Measurements from ENCODE around the gene STK16. TPM values are rescaled to one million over a fixed set of nuclear protein-coding genes. Genes with fewer than 3 reads are reported as not detected.

The STK16 gene
- total and polyA plus RNA-seq, 7 experiments from 2014 or later: 17.4 to 35.0 (median 21.8) TPM

DNA sequence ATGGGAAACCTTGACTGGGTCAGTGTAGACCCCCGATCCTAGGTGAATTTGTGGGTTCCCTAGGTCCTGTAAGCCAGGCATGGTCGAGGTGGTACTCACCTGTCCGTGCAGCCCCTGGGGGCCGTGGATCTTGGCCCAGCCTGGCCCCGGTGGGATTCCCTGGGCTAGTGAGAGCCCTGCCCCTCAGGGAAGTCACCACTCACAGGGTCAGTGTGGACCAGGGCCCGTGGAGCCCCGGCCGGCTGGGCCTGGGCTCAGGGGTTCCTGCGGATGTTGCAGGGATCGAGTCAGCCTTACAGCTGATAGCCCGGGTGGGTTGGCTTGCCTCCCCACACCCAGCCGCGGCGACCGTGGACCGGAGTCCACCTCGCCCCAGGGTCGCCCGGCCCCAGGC lies 16.4 kb upstream of the STK16 start:
- Histone ChIP-seq H3K36me3 (ENCODE audit: control insufficient read depth in 2 of 3, insufficient read depth in 3 of 3, low read length in 3 of 3) (peaks cover 25 to 58% (median 28%) of the 10 kb centered on the region in 3 experiments), H3K4me3 (ENCODE audit: low read length) (peak overlapping the region; percentile 80), H3K9me3 (ENCODE audit: control insufficient read depth in 2 of 3, low read length in 3 of 3) (no peaks in the 10 kb centered on the region), H3K27ac (ENCODE audit: low read depth, low read length) (peak overlapping the region; percentile 90), H3K27me3 (ENCODE audit: control insufficient read depth in 2 of 2, insufficient read depth in 2 of 2, low read length in 2 of 2) (no peaks in the 10 kb centered on the region), H3K4me1 (ENCODE audit: control insufficient read depth in 2 of 2, insufficient read depth in 2 of 2, low read length in 2 of 2) (peaks cover 17 to 22% of the 10 kb centered on the region in 2 donors)
- Mint-ChIP-seq H3K4me3 (peak overlapping the region; percentile 79 to 100 (median 98)), H3K4me1 (peaks cover 27 to 77% (median 63%) of the 10 kb centered on the region in 7 donors), H3K27ac (peak overlapping the region; percentile 21 to 99 (median 86)), H3K36me3 (peaks cover 16 to 43% (median 34%) of the 10 kb centered on the region in 5 donors), H3K27me3 (no peaks in the 10 kb centered on the region), H3K9me3 (peaks cover 0 to 4% (median 0%) of the 10 kb centered on the region in 11 donors)
- intact Hi-C loops (cut with micrococcal nuclease): loop anchor here (1.0 to 5.0 kb wide), 14 partner anchors 10 to 661 kb away; partner anchors contain the start of genes DNAJB2 (in 2 of the 2), GLB1L (in 2 of the 2), NHEJ1 (in 2 of the 2) and STK16 (in 2 of the 2)
- ATAC-seq: no peak
- ChIA-PET CTCF (interaction anchor here (1.0 to 3.3 kb wide), 5 partner anchors 18 to 64 kb away, joined by 3 to 14 read pairs (median 3); partner anchors contain the start of gene TUBA4A), POLR2A (interaction anchor here (0.7 to 21.0 kb wide), 18 partner anchors 9 to 159 kb away, joined by 3 to 575 read pairs (median 7); partner anchors contain the start of genes ABCB6, CNPPD1, DNAJB2 and DNPEP)
- DNase-seq: peak in 1 of 9 donors; percentile 19

DNA sequence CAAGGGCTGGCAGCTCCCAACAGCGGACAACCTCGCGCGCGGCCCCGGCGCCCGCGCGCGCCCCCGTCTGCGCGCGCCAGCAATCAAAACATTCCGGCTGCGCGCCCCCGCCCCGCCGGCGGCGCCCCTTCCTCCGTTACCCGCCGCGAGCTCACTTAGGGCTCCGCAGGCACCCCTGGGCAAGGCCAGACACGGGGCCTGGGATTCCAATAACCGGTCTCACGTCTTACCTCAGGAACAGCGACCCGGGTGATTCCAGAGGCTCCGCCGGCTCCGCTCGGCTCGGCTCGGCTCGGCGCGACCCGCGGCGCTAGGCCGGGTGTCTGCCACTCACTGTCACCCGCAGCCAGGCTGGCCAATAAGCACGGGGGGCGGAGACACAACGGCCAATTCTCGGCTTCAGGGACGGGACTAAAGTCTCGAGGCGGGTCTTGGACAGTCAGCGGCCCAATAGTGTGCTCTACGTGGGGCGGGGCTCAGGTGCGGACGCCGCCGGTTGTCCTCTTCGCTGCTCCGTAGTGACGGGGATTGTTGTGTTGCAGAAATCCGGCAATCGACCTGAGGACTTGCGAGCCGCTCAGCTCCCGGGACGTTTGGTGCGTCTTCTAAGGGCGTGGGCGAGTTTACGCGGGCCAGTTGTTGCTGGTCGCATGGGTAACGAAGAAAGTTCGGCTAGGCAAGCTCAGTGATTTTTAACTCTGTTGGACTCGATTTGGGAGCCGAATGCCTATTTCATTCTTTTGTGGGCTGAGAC lies 15.8 kb upstream of the STK16 start, which contains the start of the genes ANKZF1 and ATG9A:
TSS of gene ANKZF1 (plus strand) at position 502 of the 754 bp plus-strand sequence. CDS start 452 bp downstream, outside the sequence.
TSS of gene ATG9A (minus strand) at position 332 of the 754 bp plus-strand sequence. CDS start 1,612 bp downstream, outside the sequence.
- ATAC-seq (peak; percentile 98), DNase-seq (peak; percentile 92 to 99 (median 99))
- ChIA-PET POLR2A (interaction anchor here (0.6 to 21.0 kb wide), 23 partner anchors 10 to 826 kb away, joined by 3 to 575 read pairs (median 4); partner anchors contain the start of genes ABCB6, CNPPD1, DNAJB2 and DNPEP), CTCF (interaction anchor here (0.7 to 3.3 kb wide), 9 partner anchors 10 to 70 kb away, joined by 3 to 14 read pairs (median 4); partner anchors contain the start of genes GLB1L, STK16 and TUBA4A)
- Histone ChIP-seq H3K9me3 (ENCODE audit: control insufficient read depth in 2 of 3, low read length in 3 of 3) (no peaks in the 10 kb centered on the region), H3K27ac (ENCODE audit: low read depth, low read length) (peak within 1 kb of the TSS; percentile 90), H3K36me3 (ENCODE audit: control insufficient read depth in 2 of 3, insufficient read depth in 3 of 3, low read length in 3 of 3) (peaks cover 26 to 58% (median 27%) of the 10 kb centered on the region in 3 experiments), H3K4me1 (ENCODE audit: control insufficient read depth in 2 of 2, insufficient read depth in 2 of 2, low read length in 2 of 2) (peaks cover 17 to 22% of the 10 kb centered on the region in 2 donors), H3K4me3 (ENCODE audit: low read length) (peak within 1 kb of the TSS; percentile 80), H3K27me3 (ENCODE audit: control insufficient read depth in 2 of 2, insufficient read depth in 2 of 2, low read length in 2 of 2) (no peaks in the 10 kb centered on the region)
- intact Hi-C loops (cut with micrococcal nuclease): loop anchor here (1.0 to 5.0 kb wide), 14 partner anchors 10 to 661 kb away; partner anchors contain the start of genes DNAJB2 (in 2 of the 2), GLB1L (in 2 of the 2), NHEJ1 (in 2 of the 2) and STK16 (in 2 of the 2)
- H3K36me3 Mint-ChIP-seq: peaks cover 20 to 43% (median 37%) of the 10 kb centered on the region in 5 donors
- H3K4me3 Mint-ChIP-seq: peak within 1 kb of the TSS; percentile 94 to 100 (median 98)
- H3K9me3 Mint-ChIP-seq: peaks cover 0 to 4% (median 0%) of the 10 kb centered on the region in 11 donors
- H3K27me3 Mint-ChIP-seq: no peaks in the 10 kb centered on the region
- peaks cover 33 to 83% (median 69%) of the 10 kb centered on the region in 7 donors for H3K4me1 Mint-ChIP-seq
- H3K27ac Mint-ChIP-seq: peak within 1 kb of the TSS; percentile 96 to 100 (median 96)

DNA sequence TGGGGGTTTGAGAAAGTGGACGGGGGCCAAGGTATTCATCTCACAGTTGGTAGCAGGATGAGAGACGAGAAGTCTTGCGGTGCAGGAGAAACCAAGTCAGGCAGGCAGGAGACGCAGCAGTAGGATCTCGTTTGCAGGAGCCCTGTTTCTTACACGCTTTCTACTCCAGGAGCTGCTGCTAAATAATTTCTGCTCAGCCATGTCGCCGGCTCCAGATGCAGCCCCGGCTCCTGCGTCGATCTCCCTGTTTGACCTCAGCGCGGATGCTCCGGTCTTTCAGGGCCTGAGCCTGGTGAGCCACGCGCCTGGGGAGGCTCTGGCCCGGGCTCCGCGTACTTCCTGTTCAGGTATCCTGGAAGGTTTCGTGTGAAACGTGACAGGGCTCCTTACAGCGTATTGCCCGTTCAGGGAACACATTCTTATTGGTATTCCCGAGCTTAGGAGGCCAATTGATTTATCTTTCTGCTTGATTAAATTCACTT lies 15.2 kb upstream of the STK16 start:
- peaks cover 34 to 84% (median 71%) of the 10 kb centered on the region in 7 donors for H3K4me1 Mint-ChIP-seq
- H3K27me3 Mint-ChIP-seq: no peaks in the 10 kb centered on the region
- H3K4me3 Mint-ChIP-seq: peak overlapping the region; percentile 94 to 100 (median 98)
- ATAC-seq (no peak), DNase-seq (peak in 2 of 9 donors; percentile 44 to 58)
- no peaks in the 10 kb centered on the region for H3K9me3 ChIP-seq (ENCODE audit: control insufficient read depth in 2 of 3, low read length in 3 of 3)
- H3K27me3 ChIP-seq (ENCODE audit: control insufficient read depth in 2 of 2, insufficient read depth in 2 of 2, low read length in 2 of 2): no peaks in the 10 kb centered on the region
- peaks cover 0 to 5% (median 0%) of the 10 kb centered on the region in 11 donors for H3K9me3 Mint-ChIP-seq
- peaks cover 20 to 58% (median 28%) of the 10 kb centered on the region in 3 experiments for H3K36me3 ChIP-seq (ENCODE audit: control insufficient read depth in 2 of 3, insufficient read depth in 3 of 3, low read length in 3 of 3)
- peaks cover 17 to 22% of the 10 kb centered on the region in 2 donors for H3K4me1 ChIP-seq (ENCODE audit: control insufficient read depth in 2 of 2, insufficient read depth in 2 of 2, low read length in 2 of 2)
- ChIA-PET POLR2A (interaction anchor here (0.7 to 21.0 kb wide), 18 partner anchors 9 to 158 kb away, joined by 3 to 575 read pairs (median 7); partner anchors contain the start of genes ABCB6, CNPPD1, DNAJB2 and GLB1L), CTCF (interaction anchor here (0.7 to 3.3 kb wide), 8 partner anchors 9 to 71 kb away, joined by 3 to 14 read pairs (median 4); partner anchors contain the start of genes GLB1L, STK16 and TUBA4A)
- H3K4me3 ChIP-seq (ENCODE audit: low read length): peak overlapping the region; percentile 80
- peak overlapping the region; percentile 90 for H3K27ac ChIP-seq (ENCODE audit: low read depth, low read length)
- peak overlapping the region; percentile 96 to 100 (median 96) for H3K27ac Mint-ChIP-seq
- H3K36me3 Mint-ChIP-seq: peaks cover 22 to 42% (median 35%) of the 10 kb centered on the region in 5 donors
- intact Hi-C loops (cut with micrococcal nuclease): no loop called here

DNA sequence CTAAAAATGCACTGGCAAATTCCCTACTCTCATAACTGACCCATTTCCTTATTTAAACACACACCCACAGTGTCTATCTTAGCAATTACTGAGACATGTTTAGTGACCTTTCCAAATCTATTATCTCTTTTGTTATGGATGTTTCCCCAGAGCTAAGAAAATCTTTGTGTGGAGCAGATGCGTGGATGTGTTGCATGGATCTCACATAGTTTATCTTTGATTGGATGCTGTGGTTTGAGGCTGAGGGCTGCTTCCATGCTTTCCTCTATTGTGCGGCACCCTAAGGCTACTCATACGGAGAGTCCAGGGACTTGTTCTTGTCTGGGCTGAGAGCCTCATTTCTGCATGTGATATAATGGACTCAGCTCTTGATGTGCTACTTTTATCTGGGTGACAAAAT lies 10.9 kb upstream of the STK16 start:
- Histone ChIP-seq H3K36me3 (ENCODE audit: control insufficient read depth in 2 of 3, insufficient read depth in 3 of 3, low read length in 3 of 3) (peaks cover 21 to 72% (median 40%) of the 10 kb centered on the region in 3 experiments), H3K9me3 (ENCODE audit: control insufficient read depth in 2 of 3, low read length in 3 of 3) (no peaks in the 10 kb centered on the region), H3K4me1 (ENCODE audit: control insufficient read depth in 2 of 2, insufficient read depth in 2 of 2, low read length in 2 of 2) (peaks cover 6 to 8% of the 10 kb centered on the region in 2 donors), H3K4me3 (ENCODE audit: low read length) (no peak overlapping the region), H3K27ac (ENCODE audit: low read depth, low read length) (no peak overlapping the region), H3K27me3 (ENCODE audit: control insufficient read depth in 2 of 2, insufficient read depth in 2 of 2, low read length in 2 of 2) (no peaks in the 10 kb centered on the region)
- no peak for ATAC-seq
- Mint-ChIP-seq H3K36me3 (peaks cover 27 to 61% (median 43%) of the 10 kb centered on the region in 5 donors), H3K4me1 (peaks cover 16 to 59% (median 49%) of the 10 kb centered on the region in 7 donors), H3K27me3 (no peaks in the 10 kb centered on the region), H3K27ac (peak overlapping the region in 4 of 9 donors; percentile 25 to 74 (median 48)), H3K9me3 (peaks cover 0 to 3% (median 0%) of the 10 kb centered on the region in 11 donors), H3K4me3 (peak overlapping the region in 2 of 10 donors; percentile 22 to 32)
- CTCF ChIA-PET: interaction anchor here (0.6 to 1.2 kb wide), 2 partner anchors 22 to 61 kb away, joined by 3 to 4 read pairs; no protein-coding TSS in a partner anchor
- POLR2A ChIA-PET: interaction anchor here (0.8 to 21.0 kb wide), 3 partner anchors 15 to 75 kb away, joined by 3 to 575 read pairs (median 4); partner anchors contain the start of genes CNPPD1, GLB1L, STK16 and TUBA4A
- no peak for DNase-seq
- intact Hi-C loops (cut with micrococcal nuclease): no loop called here

DNA sequence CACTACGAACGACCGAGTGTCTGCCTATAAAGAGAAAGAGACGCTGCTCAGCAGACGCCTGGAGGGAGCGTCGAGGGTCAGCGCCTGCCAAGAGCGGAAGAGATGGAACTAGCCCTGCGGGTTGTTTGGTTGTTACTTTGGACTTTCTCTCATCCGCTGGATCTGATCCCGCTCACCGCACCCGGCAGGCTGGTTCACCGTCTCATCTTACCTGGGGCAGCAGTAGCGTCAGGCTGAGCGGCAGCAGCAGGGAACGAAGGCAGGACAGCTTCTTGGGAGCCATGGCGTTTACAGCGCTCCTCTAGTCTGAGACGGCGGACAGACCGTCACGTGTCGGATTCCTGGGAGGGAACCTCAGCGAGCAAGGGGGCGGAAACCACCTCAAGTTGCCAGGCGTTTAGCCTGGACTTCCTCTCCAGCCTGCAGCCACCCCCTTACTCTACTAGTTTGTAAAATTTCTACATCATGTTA lies 2.0 kb upstream of the STK16 start:
- CTCF ChIA-PET: no interaction called here
- intact Hi-C loops (cut with micrococcal nuclease): no loop called here
- no peak overlapping the region for H3K27ac ChIP-seq (ENCODE audit: low read depth, low read length)
- H3K27ac Mint-ChIP-seq: peak overlapping the region; percentile 11 to 85 (median 59)
- no peaks in the 10 kb centered on the region for H3K9me3 ChIP-seq (ENCODE audit: control insufficient read depth in 2 of 3, low read length in 3 of 3)
- peaks cover 32 to 34% of the 10 kb centered on the region in 2 donors for H3K4me1 ChIP-seq (ENCODE audit: control insufficient read depth in 2 of 2, insufficient read depth in 2 of 2, low read length in 2 of 2)
- H3K27me3 ChIP-seq (ENCODE audit: control insufficient read depth in 2 of 2, insufficient read depth in 2 of 2, low read length in 2 of 2): no peaks in the 10 kb centered on the region
- ATAC-seq: peak; percentile 15
- peaks cover 0 to 12% (median 3%) of the 10 kb centered on the region in 3 experiments for H3K36me3 ChIP-seq (ENCODE audit: control insufficient read depth in 2 of 3, insufficient read depth in 3 of 3, low read length in 3 of 3)
- peaks cover 0 to 9% (median 0%) of the 10 kb centered on the region in 11 donors for H3K9me3 Mint-ChIP-seq
- peaks cover 0 to 2% (median 0%) of the 10 kb centered on the region in 5 donors for H3K27me3 Mint-ChIP-seq
- DNase-seq: no peak
- POLR2A ChIA-PET: interaction anchor here (1.4 to 21.0 kb wide), 3 partner anchors 6 to 19 kb away, joined by 3 to 575 read pairs (median 575); partner anchors contain the start of genes ANKZF1, ATG9A, GLB1L and STK16
- no peak overlapping the region for H3K4me3 ChIP-seq (ENCODE audit: low read length)
- peak overlapping the region; percentile 45 to 81 (median 66) for H3K4me3 Mint-ChIP-seq
- H3K36me3 Mint-ChIP-seq: peaks cover 0 to 21% (median 6%) of the 10 kb centered on the region in 5 donors
- peaks cover 14 to 53% (median 43%) of the 10 kb centered on the region in 7 donors for H3K4me1 Mint-ChIP-seq

Measured in naive thymus-derived CD4-positive, alpha-beta T cell (primary cell).